Colon (tissue), 2 donors: ENCODE measurements around the gene IFI27L1.

Source experiments
- FAIRE-seq: peaks from 2 replicates; lab custom pipeline; 2012; peaks lifted over from hg19 to GRCh38; lab: Jason Lieb, UNC
- donor health status: control.
- donor health status: control.

IFI27L1 gene

GRCh38 chr14:94079891-94080620 lies 1.1 kb upstream of the IFI27L1 start:
- no peak for FAIRE-seq

GRCh38 chr14:94081386-94081820 lies 293 bp downstream of the IFI27L1 start:
- FAIRE-seq: no peak

GRCh38 chr14:94087891-94088290 lies 6.8 kb downstream of the IFI27L1 start:
- FAIRE-seq: no peak

GRCh38 chr14:94088516-94088915 lies 7.4 kb downstream of the IFI27L1 start:
- no peak for FAIRE-seq

GRCh38 chr14:94089479-94089878 lies 8.4 kb downstream of the IFI27L1 start:
- FAIRE-seq: no peak

GRCh38 chr14:94093418-94093817 lies 12.3 kb downstream of the IFI27L1 start:
- FAIRE-seq: no peak

- FAIRE-seq: no peak
These were observed 16.0 kb downstream of the IFI27L1 start for GRCh38 chr14:94097091-94097490.

GRCh38 chr14:94098326-94098992 lies 17.3 kb downstream of the IFI27L1 start:
- no peak for FAIRE-seq

GRCh38 chr14:94099006-94099405 lies 17.9 kb downstream of the IFI27L1 start:
- FAIRE-seq: no peak

GRCh38 chr14:94100847-94101246 lies 19.7 kb downstream of the IFI27L1 start:
- no peak for FAIRE-seq

- no peak for FAIRE-seq
These were observed 20.6 kb downstream of the IFI27L1 start for GRCh38 chr14:94101748-94102147.

- no peak for FAIRE-seq
These were observed 21.8 kb downstream of the IFI27L1 start for GRCh38 chr14:94102768-94103482.

- FAIRE-seq: no peak
These were observed 22.5 kb downstream of the IFI27L1 start for GRCh38 chr14:94103554-94104150.

- no peak for FAIRE-seq
These were observed 23.6 kb downstream of the IFI27L1 start for GRCh38 chr14:94104731-94105130.

- no peak for FAIRE-seq
These were observed 28.8 kb downstream of the IFI27L1 start for GRCh38 chr14:94109915-94110250.

- FAIRE-seq: no peak
These were observed 29.6 kb downstream of the IFI27L1 start, which contains the start of gene IFI27 for GRCh38 chr14:94110552-94111181. TSS of gene IFI27 (plus strand) at chr14:94110736.

- FAIRE-seq: no peak
These were observed 30.4 kb downstream of the IFI27L1 start for GRCh38 chr14:94111276-94112095.

GRCh38 chr14:94112513-94113063 lies 31.5 kb downstream of the IFI27L1 start:
- no peak for FAIRE-seq

GRCh38 chr14:94113073-94113472 lies 32.0 kb downstream of the IFI27L1 start:
- FAIRE-seq: no peak

- FAIRE-seq: no peak
These were observed 32.4 kb downstream of the IFI27L1 start for GRCh38 chr14:94113490-94113889.
